HEK293 (cell line): ENCODE results near the gene ABI3BP.

Source experiments
- CTCF ChIA-PET: fragments of 350-600 bp; formaldehyde crosslinking; extraction: SDS; loops from one replicate; lab custom pipeline; 2021; ENCODE audit warnings: antibody characterized with exemption; lab: Yijun Ruan, JAX
- POLR2A ChIA-PET: fragments of 300-600 bp; formaldehyde crosslinking; extraction: SDS; loops from one replicate; lab custom pipeline; 2020; ENCODE audit warnings: antibody characterized with exemption, inconsistent platforms; lab: Yijun Ruan, JAX
- H3K27ac ChIP-seq: fragments of 200-500 bp; sonication (Bioruptor generic); 2 replicates; pipeline ENCODE4 v1.5.1; 2014; ENCODE audit warnings: low read depth, low read length, control low read depth, inconsistent platforms; ENCODE audit errors: extremely low read depth
- H3K36me3 ChIP-seq, 2 experiments: fragments of 200-500 bp in 1 of 2; sonication (Bioruptor generic) in 1 of 2; 1 replicate in 1 of 2; 2 replicates in 1 of 2; pipeline ENCODE4 v1.5.1; 2014 to 2017; ENCODE audit warnings: inconsistent platforms in 2 of 2, low read length in 2 of 2; ENCODE audit not compliant: control insufficient read depth in 2 of 2, insufficient read depth in 1 of 2
- H3K4me1 ChIP-seq: fragments of 200-500 bp; sonication (Bioruptor generic); 2 replicates; pipeline ENCODE4 v1.5.1; 2014; ENCODE audit warnings: mild to moderate bottlenecking, low read length, inconsistent platforms; ENCODE audit not compliant: control insufficient read depth, insufficient read depth
- H3K4me3 ChIP-seq: 2 replicates; pipeline ENCODE4 v1.5.1; 2011; ENCODE audit warnings: low read depth, mild to moderate bottlenecking, control low read depth, low read length, moderate library complexity
- H3K9me3 ChIP-seq: fragments of 200-500 bp; sonication (Bioruptor generic); 2 replicates; pipeline ENCODE4 v1.5.1; 2014; ENCODE audit warnings: low read depth, low read length, inconsistent platforms; ENCODE audit not compliant: control insufficient read depth, insufficient read depth
- GLI4 ChIP-seq: fragments of 450-650 bp; formaldehyde crosslinking; IDR thresholded peaks from 2 replicates; pipeline ENCODE4 v1.5.1; 2016; ENCODE audit warnings: missing biosample characterization, missing genetic modification characterization
- GLIS2 ChIP-seq: fragments of 450-650 bp; formaldehyde crosslinking; IDR thresholded peaks from 2 replicates; pipeline ENCODE4 v1.5.1; 2016; ENCODE audit warnings: missing biosample characterization, missing genetic modification characterization
- HIC1 ChIP-seq: fragments of 450-650 bp; formaldehyde crosslinking; IDR thresholded peaks from 2 replicates; pipeline ENCODE4 v1.5.1; 2016; ENCODE audit warnings: missing biosample characterization, missing genetic modification characterization
- INSM2 ChIP-seq: fragments of 450-650 bp; formaldehyde crosslinking; IDR thresholded peaks from 2 replicates; pipeline ENCODE4 v1.5.1; 2016; ENCODE audit warnings: missing biosample characterization, missing genetic modification characterization
- MZF1 ChIP-seq: fragments of 450-650 bp; formaldehyde crosslinking; IDR thresholded peaks from 2 replicates; pipeline ENCODE4 v1.5.1; 2017; ENCODE audit warnings: missing biosample characterization, missing genetic modification characterization, borderline replicate concordance
- OVOL3 ChIP-seq: fragments of 450-650 bp; formaldehyde crosslinking; IDR thresholded peaks from 2 replicates; pipeline ENCODE4 v1.5.1; 2016; ENCODE audit warnings: missing biosample characterization, missing genetic modification characterization
- PRDM4 ChIP-seq: fragments of 450-650 bp; formaldehyde crosslinking; IDR thresholded peaks from 2 replicates; pipeline ENCODE4 v1.5.1; 2017; ENCODE audit warnings: missing biosample characterization, missing genetic modification characterization
- YY2 ChIP-seq: fragments of 450-650 bp; formaldehyde crosslinking; IDR thresholded peaks from 2 replicates; pipeline ENCODE4 v1.5.1; 2016; ENCODE audit warnings: missing biosample characterization, missing genetic modification characterization
- ZBTB17 ChIP-seq: fragments of 450-650 bp; formaldehyde crosslinking; IDR thresholded peaks from 2 replicates; pipeline ENCODE4 v1.5.1; 2016; ENCODE audit warnings: missing biosample characterization, missing genetic modification characterization
- ZBTB44 ChIP-seq: fragments of 450-650 bp; IDR thresholded peaks from 2 replicates; pipeline ENCODE4 v1.5.1; 2018; ENCODE audit warnings: missing biosample characterization, mild to moderate bottlenecking, missing genetic modification characterization
- ZBTB6 ChIP-seq: fragments of 450-650 bp; formaldehyde crosslinking; IDR thresholded peaks from 2 replicates; pipeline ENCODE4 v1.5.1; 2017; ENCODE audit warnings: missing biosample characterization, missing genetic modification characterization
- ZFP3 ChIP-seq: fragments of 450-650 bp; formaldehyde crosslinking; IDR thresholded peaks from 2 replicates; pipeline ENCODE4 v1.5.1; 2016; ENCODE audit warnings: low read depth, missing biosample characterization, missing genetic modification characterization
- ZIC2 ChIP-seq: fragments of 450-650 bp; formaldehyde crosslinking; IDR thresholded peaks from 2 replicates; pipeline ENCODE4 v1.5.1; 2016; ENCODE audit warnings: missing biosample characterization, missing genetic modification characterization
- ZNF155 ChIP-seq: fragments of 450-650 bp; formaldehyde crosslinking; IDR thresholded peaks from 2 replicates; pipeline ENCODE4 v1.5.1; 2016; ENCODE audit warnings: missing biosample characterization, missing genetic modification characterization
- ZNF24 ChIP-seq: fragments of 450-650 bp; formaldehyde crosslinking; IDR thresholded peaks from 2 replicates; pipeline ENCODE4 v1.5.1; 2016; ENCODE audit warnings: missing biosample characterization, missing genetic modification characterization
- ZNF335 ChIP-seq: fragments of 450-650 bp; formaldehyde crosslinking; conservative IDR thresholded peaks from 2 replicates; pipeline ENCODE4 v1.5.1; 2016; ENCODE audit warnings: missing biosample characterization, missing genetic modification characterization
- ZNF645 ChIP-seq: fragments of 450-650 bp; formaldehyde crosslinking; IDR thresholded peaks from 2 replicates; pipeline ENCODE4; 2016; ENCODE audit warnings: missing biosample characterization, missing genetic modification characterization
- ZNF664 ChIP-seq: fragments of 450-650 bp; formaldehyde crosslinking; IDR thresholded peaks from 2 replicates; pipeline ENCODE4 v1.5.1; 2016; ENCODE audit warnings: missing biosample characterization, missing genetic modification characterization
- ZNF704 ChIP-seq: fragments of 450-650 bp; formaldehyde crosslinking; IDR thresholded peaks from 2 replicates; pipeline ENCODE4 v1.5.1; 2016; ENCODE audit warnings: missing biosample characterization, missing genetic modification characterization
- ZNF837 ChIP-seq: fragments of 450-650 bp; formaldehyde crosslinking; IDR thresholded peaks from 2 replicates; pipeline ENCODE4 v1.5.1; 2016; ENCODE audit warnings: missing biosample characterization, missing genetic modification characterization
- ZSCAN16 ChIP-seq: fragments of 450-650 bp; formaldehyde crosslinking; IDR thresholded peaks from 2 replicates; pipeline ENCODE4 v1.5.1; 2016; ENCODE audit warnings: missing biosample characterization, missing genetic modification characterization

The ABI3BP gene

GRCh38 chr3:100865442-100865841, 127.8 kb downstream of the ABI3BP start:
- Histone ChIP-seq H3K27ac (no peak overlapping the region), H3K9me3 (no peaks in the 10 kb centered on the region), H3K36me3 (no peaks in the 10 kb centered on the region), H3K4me1 (no peaks in the 10 kb centered on the region), H3K4me3 (no peak overlapping the region)
- POLR2A ChIA-PET, result no interaction called here
- CTCF ChIA-PET, result no interaction called here
- TF ChIP-seq ZNF155 (no peak), ZNF704 (tag by site-specific recombination) (no peak), OVOL3 (no peak), ZSCAN16 (no peak), ZNF24 (tag by site-specific recombination) (no peak), ZNF335 (tag by site-specific recombination) (no peak), ZBTB17 (tag by site-specific recombination) (no peak), YY2 (tag by site-specific recombination) (no peak)

- H3K9me3 ChIP-seq, result no peaks in the 10 kb centered on the region
- no peaks in the 10 kb centered on the region for H3K4me1 ChIP-seq
- no peak overlapping the region for H3K4me3 ChIP-seq
- H3K36me3 ChIP-seq, result no peaks in the 10 kb centered on the region
- POLR2A ChIA-PET, result no interaction called here
- CTCF ChIA-PET, result no interaction called here
- no peak for TF ChIP-seq ZBTB6 (tag by site-specific recombination)
- no peak for TF ChIP-seq PRDM4
- no peak for TF ChIP-seq ZNF837
- TF ChIP-seq ZIC2, result no peak
- TF ChIP-seq INSM2 (tag by site-specific recombination), result no peak
- no peak for TF ChIP-seq HIC1 (tag by site-specific recombination)
- no peak for TF ChIP-seq GLI4 (tag by site-specific recombination)
- no peak for TF ChIP-seq ZNF664 (tag by site-specific recombination)
- no peak for TF ChIP-seq ZNF645
- no peak for TF ChIP-seq ZFP3 (tag by site-specific recombination)
- no peak for TF ChIP-seq MZF1 (tag by site-specific recombination)
- no peak for TF ChIP-seq GLIS2
- no peak for TF ChIP-seq ZBTB44 (tag by site-specific recombination)
- no peak overlapping the region for H3K27ac ChIP-seq
Measured at GRCh38 chr3:100864471-100865250, 128.6 kb downstream of the ABI3BP start.
